Nephron (organoid): ENCODE data around the gene ZNF785.

ENCODE experiments used
- H3K27ac Mint-ChIP-seq, 3 experiments: 2 replicates each; pipeline ENCODE4 v1.8.0; 2020; ENCODE audit warnings: mixed read lengths in 3 of 3, mild to moderate bottlenecking in 2 of 3, moderate library complexity in 1 of 3
- H3K27me3 Mint-ChIP-seq: 2 replicates; pipeline ENCODE4 v1.8.0; 2021; ENCODE audit warnings: low read depth, mild to moderate bottlenecking, moderate library complexity, mixed read lengths
- H3K36me3 Mint-ChIP-seq: 2 replicates; pipeline ENCODE4 v1.8.0; 2020; ENCODE audit warnings: low read depth, mixed read lengths
- H3K4me1 Mint-ChIP-seq: 2 replicates; pipeline ENCODE4 v1.8.0; 2020; ENCODE audit warnings: mixed read lengths
- H3K4me3 Mint-ChIP-seq, 3 experiments: 2 replicates each; pipeline ENCODE4 v1.8.0; 2020; ENCODE audit warnings: mild to moderate bottlenecking in 3 of 3, mixed read lengths in 3 of 3, moderate library complexity in 2 of 3
- H3K9me3 Mint-ChIP-seq: 2 replicates; pipeline ENCODE4 v1.8.0; 2020; ENCODE audit warnings: mixed read lengths
- TF ChIP-seq, protein P1 (sequence below), 3 experiments: fragments of 200-600 bp; sonication (generic); IDR thresholded peaks; one replicate each; pipeline ENCODE4 v1.5.0; 2021; ENCODE audit warnings: antibody characterized with exemption in 3 of 3; ENCODE audit not compliant: unreplicated experiment in 3 of 3

Gene ZNF785

DNA sequence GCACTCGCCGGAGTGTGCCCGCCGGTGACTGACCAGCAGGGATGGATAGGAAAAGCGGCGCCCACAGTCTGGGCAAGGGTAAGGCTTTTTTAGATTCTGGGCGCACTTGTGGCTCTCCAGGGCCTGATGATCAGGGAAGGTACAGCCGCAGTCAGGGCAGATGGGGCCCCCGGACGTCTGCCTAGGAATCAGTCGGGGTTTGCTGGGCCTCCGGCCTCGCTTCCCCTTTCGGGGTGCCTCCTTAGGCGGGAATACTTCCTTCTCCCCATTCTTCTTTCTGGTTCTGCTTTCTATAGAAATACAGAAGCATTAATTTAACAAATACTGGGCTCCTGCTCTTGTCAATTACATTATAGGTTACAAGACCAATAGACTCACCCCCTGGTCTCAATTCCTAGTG, 19.7 kb upstream of the ZNF785 start:
- TF ChIP-seq, protein P1, sequence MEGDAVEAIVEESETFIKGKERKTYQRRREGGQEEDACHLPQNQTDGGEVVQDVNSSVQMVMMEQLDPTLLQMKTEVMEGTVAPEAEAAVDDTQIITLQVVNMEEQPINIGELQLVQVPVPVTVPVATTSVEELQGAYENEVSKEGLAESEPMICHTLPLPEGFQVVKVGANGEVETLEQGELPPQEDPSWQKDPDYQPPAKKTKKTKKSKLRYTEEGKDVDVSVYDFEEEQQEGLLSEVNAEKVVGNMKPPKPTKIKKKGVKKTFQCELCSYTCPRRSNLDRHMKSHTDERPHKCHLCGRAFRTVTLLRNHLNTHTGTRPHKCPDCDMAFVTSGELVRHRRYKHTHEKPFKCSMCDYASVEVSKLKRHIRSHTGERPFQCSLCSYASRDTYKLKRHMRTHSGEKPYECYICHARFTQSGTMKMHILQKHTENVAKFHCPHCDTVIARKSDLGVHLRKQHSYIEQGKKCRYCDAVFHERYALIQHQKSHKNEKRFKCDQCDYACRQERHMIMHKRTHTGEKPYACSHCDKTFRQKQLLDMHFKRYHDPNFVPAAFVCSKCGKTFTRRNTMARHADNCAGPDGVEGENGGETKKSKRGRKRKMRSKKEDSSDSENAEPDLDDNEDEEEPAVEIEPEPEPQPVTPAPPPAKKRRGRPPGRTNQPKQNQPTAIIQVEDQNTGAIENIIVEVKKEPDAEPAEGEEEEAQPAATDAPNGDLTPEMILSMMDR (IDR thresholded peaks at IDR 0.05; ENCODE audit: unreplicated experiment in 3 of 3), result no peak
- H3K27me3 Mint-ChIP-seq, result no peaks in the 10 kb centered on the region
- peaks cover 7% of the 10 kb centered on the region for H3K4me1 Mint-ChIP-seq
- peaks cover 64% of the 10 kb centered on the region for H3K36me3 Mint-ChIP-seq
- H3K4me3 Mint-ChIP-seq, result peak overlapping the region in 2 of 3 experiments; percentile 28 to 46
- peak overlapping the region in 2 of 3 experiments; percentile 62 to 79 for H3K27ac Mint-ChIP-seq
- no peaks in the 10 kb centered on the region for H3K9me3 Mint-ChIP-seq

DNA sequence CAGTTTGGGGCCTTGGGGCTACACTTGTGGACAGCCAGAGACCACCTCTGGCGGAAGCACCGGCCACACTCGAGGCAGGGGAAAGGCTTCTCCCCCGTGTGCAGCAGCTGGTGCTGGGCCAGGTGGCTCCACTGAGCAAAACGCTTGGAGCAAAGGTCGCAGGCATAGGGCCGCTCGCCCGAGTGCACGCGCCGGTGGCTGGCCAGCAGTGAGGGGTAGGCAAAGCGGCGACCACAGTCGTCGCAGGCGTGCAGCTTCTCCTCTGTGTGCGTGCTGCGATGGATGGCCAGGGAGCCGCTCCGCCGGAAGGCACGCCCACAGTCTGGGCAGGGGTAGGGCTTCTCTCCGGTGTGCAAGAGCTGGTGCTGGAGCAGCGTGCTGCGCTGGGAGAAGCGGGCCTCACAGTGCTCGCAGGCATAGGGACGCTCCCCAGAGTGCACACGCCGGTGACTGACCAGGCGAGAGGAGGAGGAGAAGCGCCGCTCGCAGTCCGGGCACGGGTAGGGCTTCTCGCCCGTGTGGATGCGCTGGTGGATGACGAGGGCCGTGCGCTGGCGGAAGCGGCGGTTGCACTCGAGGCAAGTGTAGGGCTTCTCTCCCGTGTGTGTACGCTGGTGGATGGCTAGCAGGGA, 18.9 kb upstream of the ZNF785 start:
- H3K36me3 Mint-ChIP-seq, result peaks cover 65% of the 10 kb centered on the region
- H3K9me3 Mint-ChIP-seq, result no peaks in the 10 kb centered on the region
- peak overlapping the region in 1 of 3 experiments; percentile 28 for H3K4me3 Mint-ChIP-seq
- H3K27ac Mint-ChIP-seq, result peak overlapping the region; percentile 62 to 79 (median 67)
- TF ChIP-seq, protein P1 (IDR thresholded peaks at IDR 0.05; ENCODE audit: unreplicated experiment in 3 of 3), result no peak
- H3K4me1 Mint-ChIP-seq, result peaks cover 5% of the 10 kb centered on the region
- H3K27me3 Mint-ChIP-seq, result no peaks in the 10 kb centered on the region

DNA sequence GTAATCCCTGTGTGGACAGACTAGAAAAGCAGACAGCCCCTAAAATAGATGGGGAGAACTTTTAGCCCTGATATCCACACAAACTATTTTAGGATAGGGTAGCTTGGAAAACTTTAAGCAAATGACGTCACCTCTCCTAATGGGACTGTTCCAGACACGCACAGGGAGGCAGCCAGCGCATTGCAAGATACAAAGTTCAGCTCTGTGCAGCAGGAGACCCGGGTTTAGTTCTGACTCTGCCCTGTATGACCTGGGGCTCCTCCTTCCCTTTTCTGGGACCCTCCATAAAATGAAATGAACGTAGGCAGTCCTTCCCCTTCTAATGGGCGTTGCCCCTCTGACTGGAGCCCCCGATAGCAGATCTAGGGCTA, 18.4 kb upstream of the ZNF785 start:
- Mint-ChIP-seq H3K36me3 (peaks cover 65% of the 10 kb centered on the region), H3K27me3 (no peaks in the 10 kb centered on the region), H3K4me3 (no peak overlapping the region), H3K27ac (peak overlapping the region; percentile 23 to 79 (median 67)), H3K4me1 (peaks cover 5% of the 10 kb centered on the region), H3K9me3 (no peaks in the 10 kb centered on the region)
- TF ChIP-seq, protein P1 (IDR thresholded peaks at IDR 0.05; ENCODE audit: unreplicated experiment in 3 of 3), result no peak

DNA sequence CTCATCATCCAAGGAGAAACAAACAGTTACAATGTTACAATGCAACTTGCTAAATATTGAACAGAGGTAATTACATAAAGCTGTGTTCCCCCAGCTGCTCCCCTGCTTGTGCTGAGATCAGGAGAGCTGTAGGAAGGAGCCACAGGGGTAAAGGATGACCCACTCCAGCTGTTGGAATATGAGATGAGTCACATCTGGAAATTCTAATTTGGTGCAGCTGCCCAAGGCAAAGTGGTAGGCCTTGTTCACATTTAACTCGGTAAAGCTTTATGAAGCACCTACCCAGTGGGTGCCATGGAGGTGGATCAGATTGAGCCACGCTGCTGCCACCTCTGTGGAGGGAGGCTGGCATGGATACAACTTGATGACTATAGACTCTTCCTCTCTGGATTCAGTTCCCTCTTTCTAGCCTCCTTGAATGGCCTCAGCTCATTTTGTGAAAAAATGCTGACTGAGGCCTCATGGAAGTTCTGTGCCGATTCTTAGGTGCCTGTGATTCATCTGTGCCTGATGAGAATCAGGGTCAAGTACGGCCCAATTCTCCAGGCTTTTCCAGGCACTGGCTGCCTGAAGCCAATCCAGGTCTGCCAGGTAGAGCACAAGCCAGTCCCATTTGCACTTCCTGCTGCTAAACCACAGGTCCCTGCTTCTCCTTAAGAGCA, 17.2 kb upstream of the ZNF785 start:
- Mint-ChIP-seq H3K27me3 (no peaks in the 10 kb centered on the region), H3K9me3 (no peaks in the 10 kb centered on the region), H3K4me3 (no peak overlapping the region), H3K36me3 (peaks cover 60% of the 10 kb centered on the region), H3K4me1 (peaks cover 5% of the 10 kb centered on the region), H3K27ac (peak overlapping the region; percentile 55 to 84 (median 67))
- TF ChIP-seq, protein P1 (IDR thresholded peaks at IDR 0.05; ENCODE audit: unreplicated experiment in 3 of 3), result no peak

DNA sequence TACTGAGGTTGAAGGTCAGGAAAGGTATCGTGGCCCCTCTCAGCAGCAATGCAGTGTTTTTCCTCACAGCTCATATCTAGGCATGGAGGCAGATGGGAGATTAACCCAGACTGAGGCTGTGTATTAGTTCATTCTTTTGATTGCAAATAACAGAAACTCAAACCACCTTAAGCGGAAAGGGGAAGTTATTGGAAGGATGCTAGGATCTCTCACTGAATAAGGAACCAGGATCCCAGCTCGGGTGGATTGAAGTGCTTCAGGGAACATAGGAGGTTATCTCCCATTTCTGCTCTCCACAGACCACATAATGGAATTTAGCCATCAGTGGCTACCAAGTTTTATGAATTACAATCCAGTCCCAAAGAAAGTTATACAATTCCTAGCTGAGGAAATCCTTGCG, 16.5 kb upstream of the ZNF785 start:
- Mint-ChIP-seq H3K27me3 (no peaks in the 10 kb centered on the region), H3K4me3 (no peak overlapping the region), H3K36me3 (peaks cover 56% of the 10 kb centered on the region), H3K4me1 (peaks cover 5% of the 10 kb centered on the region), H3K27ac (peak overlapping the region; percentile 36 to 67 (median 55)), H3K9me3 (no peaks in the 10 kb centered on the region)
- TF ChIP-seq, protein P1 (IDR thresholded peaks at IDR 0.05; ENCODE audit: unreplicated experiment in 3 of 3), result no peak

DNA sequence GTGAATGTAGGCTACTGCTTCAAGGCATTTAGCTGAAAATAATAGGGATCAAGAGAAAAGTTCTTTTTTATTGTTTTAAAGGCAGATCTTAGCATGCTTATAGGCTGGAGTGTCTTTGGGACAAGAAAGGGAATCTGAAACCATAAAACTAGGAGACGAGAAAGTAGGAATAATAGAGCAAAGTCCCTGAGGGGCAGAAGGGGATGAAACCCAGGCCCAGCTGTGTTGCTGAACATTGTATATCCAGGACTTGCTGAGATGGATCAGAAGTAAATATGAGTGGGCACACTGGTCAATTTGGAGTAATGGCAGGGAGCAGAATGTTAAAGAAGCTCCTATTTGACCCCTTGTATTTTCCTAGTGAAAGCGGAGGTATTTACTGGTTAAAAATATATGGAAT, 15.4 kb upstream of the ZNF785 start:
- TF ChIP-seq, protein P1 (IDR thresholded peaks at IDR 0.05; ENCODE audit: unreplicated experiment in 3 of 3), result no peak
- peaks cover 5% of the 10 kb centered on the region for H3K4me1 Mint-ChIP-seq

More for the DNA sequence above, 15.4 kb upstream of the ZNF785 start:
- H3K9me3 Mint-ChIP-seq, result no peaks in the 10 kb centered on the region
- H3K27ac Mint-ChIP-seq, result no peak overlapping the region
- peaks cover 48% of the 10 kb centered on the region for H3K36me3 Mint-ChIP-seq
- H3K4me3 Mint-ChIP-seq, result no peak overlapping the region
- H3K27me3 Mint-ChIP-seq, result no peaks in the 10 kb centered on the region
